ENCODE measurements around the gene RBM47.
"Not testable (repeated sequence)": the region's sequence is repeated elsewhere in the genome, so short reads cannot be mapped to it uniquely, and the experiment has no call there.

Gene RBM47

GRCh38 chr4:40403081-40403480, 226.6 kb downstream of the RBM47 start:
- no peak for DNase-seq

- no peak for DNase-seq
Observed at GRCh38 chr4:40402556-40402955, 227.1 kb downstream of the RBM47 start.

GRCh38 chr4:40401631-40402030, 228.0 kb downstream of the RBM47 start:
- no peak for DNase-seq

DNA sequence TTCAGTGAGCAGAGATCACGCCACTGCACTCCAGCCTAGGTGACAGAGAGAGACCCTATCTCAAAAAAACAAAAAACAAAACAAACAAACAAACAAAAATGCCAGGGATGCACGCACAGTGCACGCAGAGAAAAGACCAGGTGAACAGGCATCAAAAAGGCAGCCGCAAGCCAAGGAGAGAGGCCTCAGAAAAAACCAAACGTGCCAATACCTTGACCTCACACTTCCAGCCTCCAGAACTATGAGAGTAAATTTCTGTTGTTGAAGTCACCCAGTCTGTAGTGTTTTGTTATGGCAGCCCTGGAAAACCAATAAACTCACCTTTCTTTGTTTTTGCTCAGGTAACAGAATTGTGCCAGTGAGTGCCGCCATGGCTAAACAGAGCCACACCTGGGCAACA, 228.6 kb downstream of the RBM47 start:
- no peak for DNase-seq

GRCh38 chr4:40399578-40399977, 230.1 kb downstream of the RBM47 start:
- DNase-seq, result no peak

GRCh38 chr4:40395908-40396793, 233.5 kb downstream of the RBM47 start:
- no peak for DNase-seq

- no peak for DNase-seq
Observed at GRCh38 chr4:40395166-40395900, 234.3 kb downstream of the RBM47 start.

DNA sequence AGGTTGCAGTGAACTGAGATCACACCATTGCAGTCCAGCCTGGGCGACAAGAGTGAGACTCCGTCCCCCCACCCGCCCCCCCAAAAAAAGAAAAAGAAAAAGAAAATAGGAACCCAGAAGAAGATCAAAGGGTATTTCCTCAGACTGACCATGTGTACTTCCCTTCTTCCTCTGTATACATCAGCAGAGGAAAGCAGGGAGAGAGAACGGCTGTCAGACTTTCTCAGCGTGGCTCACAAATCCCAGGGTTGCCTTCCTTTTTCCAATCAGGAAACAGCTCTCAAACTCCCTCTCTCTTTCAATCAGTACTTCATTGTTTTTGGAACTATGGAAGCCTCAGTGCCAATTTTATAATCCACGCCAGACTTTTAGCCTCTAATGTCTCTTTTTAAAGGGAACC, 235.4 kb downstream of the RBM47 start:
- DNase-seq, result no peak

DNA sequence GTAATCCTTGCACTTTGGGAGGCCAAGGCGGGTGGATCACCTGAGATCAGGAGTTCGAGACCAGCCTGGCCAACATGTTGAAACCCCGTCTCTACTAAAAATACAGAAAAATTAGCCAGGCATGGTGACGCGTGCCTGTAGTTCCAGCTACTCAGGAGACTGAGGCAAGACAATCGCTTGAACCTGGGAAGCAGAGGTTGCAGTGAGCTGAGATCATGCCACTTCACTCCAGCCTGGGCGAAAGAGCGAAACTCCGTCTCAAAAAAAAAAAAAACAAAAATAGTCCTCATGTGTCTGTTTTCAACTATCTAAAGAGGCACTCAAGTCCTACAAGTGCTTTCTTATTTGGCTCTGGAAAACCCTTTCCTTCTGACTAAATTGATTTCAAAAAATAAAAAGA, 237.4 kb downstream of the RBM47 start:
- not testable (repeated sequence) for DNase-seq

DNA sequence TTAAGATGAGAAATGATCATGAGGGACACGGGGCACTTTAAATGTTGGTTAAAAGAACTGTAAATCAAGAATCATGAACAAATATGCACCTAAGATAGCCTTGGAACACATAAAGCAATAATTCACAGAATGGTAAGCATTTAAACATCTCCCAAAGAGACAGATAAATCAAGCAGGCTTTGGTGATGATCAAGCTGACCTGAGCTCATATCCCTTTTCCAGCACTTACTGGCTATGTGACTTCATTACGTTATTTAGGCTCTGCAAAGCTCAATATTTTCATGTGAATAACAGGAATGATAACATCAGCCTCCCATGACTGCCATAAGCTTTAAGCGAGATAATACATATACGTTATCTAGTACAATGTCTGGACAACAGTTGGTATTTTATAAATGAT, 239.7 kb downstream of the RBM47 start:
- no peak for DNase-seq

DNA sequence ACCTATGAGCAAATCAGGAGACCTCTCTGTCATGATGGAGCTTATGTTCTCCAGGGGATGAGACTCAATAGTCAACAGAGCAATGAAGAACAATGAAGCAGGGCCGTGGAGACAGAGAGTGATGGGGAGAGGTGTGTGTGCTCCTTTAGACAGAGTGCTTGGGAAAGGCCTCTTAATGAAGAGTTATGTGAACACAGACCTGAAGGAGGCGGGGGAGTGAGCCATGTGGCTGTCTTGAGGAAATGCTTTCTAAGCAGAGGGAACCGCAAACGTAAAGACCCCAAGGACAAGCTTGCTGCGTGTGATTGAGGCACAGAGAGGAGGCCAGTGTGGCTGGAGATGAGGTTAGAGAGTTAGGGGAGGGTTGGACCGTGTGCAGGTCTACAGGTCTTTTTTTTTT, 241.4 kb downstream of the RBM47 start:
- DNase-seq, result no peak

DNA sequence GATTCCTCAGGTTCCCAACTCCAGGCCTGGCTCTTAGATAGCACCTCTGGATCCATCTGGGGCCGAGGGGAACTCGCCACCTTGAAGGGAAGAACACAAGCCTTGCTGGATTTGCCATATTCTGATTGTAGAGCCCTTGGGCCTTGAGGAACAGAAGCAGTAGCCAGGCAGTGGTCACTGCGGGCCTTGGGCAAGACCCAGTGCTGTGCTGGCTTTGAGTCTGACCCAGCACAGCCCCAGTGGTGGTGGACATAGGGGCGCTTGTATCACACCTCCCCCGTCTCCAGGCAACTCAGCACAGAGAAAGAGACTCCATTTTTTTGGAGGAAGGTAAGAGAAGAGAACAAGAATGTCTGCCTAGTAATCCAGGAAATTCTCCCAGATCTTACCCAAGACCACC, 249.0 kb downstream of the RBM47 start:
- DNase-seq, result no peak

DNA sequence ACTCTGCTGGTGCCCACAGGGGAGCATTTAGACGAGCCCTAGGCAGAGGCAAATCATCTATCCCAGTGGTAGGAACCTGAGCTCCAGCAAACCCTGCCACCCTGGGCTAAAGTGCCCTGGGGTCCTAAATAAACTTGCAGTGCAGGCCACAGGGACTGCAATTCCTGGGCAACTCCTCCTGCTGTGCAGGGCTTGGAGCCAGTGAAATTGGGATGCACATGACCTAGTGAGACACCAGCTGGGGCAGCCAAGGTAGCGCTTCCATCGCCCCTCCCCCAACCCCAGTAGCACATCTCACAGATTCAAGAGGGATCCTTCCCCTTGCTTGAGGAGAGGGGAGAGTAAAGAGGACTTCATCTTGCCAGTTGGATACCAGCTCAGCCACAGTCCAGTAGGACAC, 250.4 kb downstream of the RBM47 start:
- no peak for DNase-seq

- peak; percentile 13 for DNase-seq
Observed at GRCh38 chr4:40378619-40379018, 251.0 kb downstream of the RBM47 start.

DNA sequence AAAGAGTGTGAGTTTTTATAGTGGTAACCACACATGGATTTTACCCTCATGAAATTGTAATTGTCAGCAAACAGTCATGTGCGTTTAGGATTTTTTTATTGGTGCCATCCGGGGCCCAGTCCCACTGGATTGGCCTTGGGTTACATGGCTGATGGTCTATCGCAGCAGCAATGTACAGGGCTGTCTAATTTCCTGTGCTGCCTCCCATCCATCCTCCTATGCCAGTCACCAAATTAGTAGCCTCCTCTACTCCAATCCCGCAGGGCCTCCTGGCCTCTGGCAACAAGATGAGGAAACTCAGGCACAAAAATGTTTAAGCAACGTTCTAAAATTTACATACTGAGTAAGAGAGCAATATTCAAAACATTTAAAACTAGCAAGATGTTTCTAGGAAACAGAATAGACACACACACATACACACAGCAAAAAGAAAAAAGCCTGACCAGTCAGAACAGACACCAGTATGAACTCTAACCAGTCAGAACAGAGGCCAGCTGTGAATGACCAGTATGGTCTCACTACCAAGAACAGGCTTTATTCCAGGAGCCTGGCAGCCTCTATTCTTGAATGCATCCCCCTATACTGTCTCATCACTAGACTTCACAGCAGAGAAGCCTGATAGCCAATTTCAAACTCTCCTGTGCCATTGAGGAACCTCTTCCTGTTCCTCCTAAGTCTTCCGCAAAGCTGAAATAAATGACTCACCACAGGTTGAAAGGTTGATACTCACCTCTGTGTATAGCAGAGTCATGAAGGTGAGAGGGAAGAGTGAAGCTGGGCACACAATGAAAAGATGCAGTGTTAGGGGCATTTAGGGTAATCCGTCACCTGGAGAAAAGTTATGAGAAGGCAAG, 251.9 kb downstream of the RBM47 start:
- DNase-seq, result peak; percentile 6

GRCh38 chr4:40375620-40376019, 254.0 kb downstream of the RBM47 start:
- no peak for DNase-seq

DNA sequence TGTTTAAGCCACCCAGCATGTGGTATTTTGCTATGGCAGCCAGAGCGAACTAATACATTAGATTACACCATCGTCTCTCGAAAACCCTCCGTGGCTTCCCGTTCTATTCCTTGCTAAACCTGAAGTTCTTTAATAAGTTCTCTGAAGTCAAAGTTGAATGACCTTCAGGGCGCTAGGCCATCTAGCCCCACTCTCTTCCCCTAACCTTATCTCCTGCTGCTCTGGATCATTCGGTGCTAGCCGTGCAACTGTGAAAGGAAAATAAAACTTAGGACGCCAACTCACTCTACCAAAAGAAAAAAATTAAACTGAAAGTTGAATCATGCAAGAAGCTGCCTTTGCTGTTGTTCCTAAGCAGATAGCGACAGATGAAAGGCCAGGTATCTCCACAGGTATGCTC, 254.6 kb downstream of the RBM47 start:
- no peak for DNase-seq

- DNase-seq, result no peak
Observed at GRCh38 chr4:40373636-40374035, 256.0 kb downstream of the RBM47 start.

Measured in fibroblast of skin of scalp (primary cell).